Heart left ventricle (tissue), 16 donors: ENCODE data around the gene IRF5. TPM values are rescaled to one million over a fixed set of nuclear protein-coding genes. Genes with fewer than 3 reads are reported as not detected.

Experiments used
- ATAC-seq, 4 donors: fragments of 200-7000 bp; cut with Tn5 transposase; one replicate each; pipeline ENCODE4 v1.9.1; 2020 to 2022; ENCODE audit warnings: moderate library complexity in 4 of 4, mild to moderate bottlenecking in 3 of 4, moderate number of reproducible peaks in 1 of 4
- DNase-seq, 5 donors: peaks; one replicate each; pipeline ENCODE4 v3.0.0-alpha.2; 2020
- H3K27ac ChIP-seq, 12 donors: fragments of 200-600 bp; sonication (generic) in 4 of 12; one replicate each; pipeline versions ENCODE4 v1.5.0 to v1.8.0; 2016 to 2022; ENCODE audit warnings: mild to moderate bottlenecking in 2 of 12
- H3K27me3 ChIP-seq, 9 donors: fragments of 200-600 bp; sonication (generic) in 2 of 9; one replicate each; pipeline versions ENCODE4 v1.5.1 to v1.8.0; 2016 to 2022; ENCODE audit warnings: mild to moderate bottlenecking in 3 of 9
- H3K36me3 ChIP-seq, 9 donors: fragments of 200-600 bp; sonication (generic) in 2 of 9; one replicate each; pipeline versions ENCODE4 v1.5.0 to v1.8.0; 2018 to 2022; ENCODE audit warnings: mild to moderate bottlenecking in 2 of 9
- H3K4me1 ChIP-seq, 12 donors: fragments of 200-600 bp; sonication (generic) in 4 of 12; one replicate each; pipeline versions ENCODE4 v1.5.0 to v1.8.0; 2016 to 2022; ENCODE audit warnings: mild to moderate bottlenecking in 3 of 12
- H3K4me3 ChIP-seq, 12 donors: fragments of 200-600 bp; sonication (generic) in 4 of 12; one replicate each; pipeline versions ENCODE4 v1.5.0 to v1.8.0; 2017 to 2022; ENCODE audit warnings: mild to moderate bottlenecking in 9 of 12, moderate library complexity in 4 of 12
- H3K9me3 ChIP-seq, 12 donors: fragments of 200-600 bp; sonication (generic) in 4 of 12; one replicate each; pipeline versions ENCODE4 v1.5.0 to v1.8.0; 2016 to 2022; ENCODE audit warnings: mild to moderate bottlenecking in 1 of 12
- POLR2A ChIP-seq, 2 donors: fragments of 450-650 bp; IDR thresholded peaks; one replicate each; pipeline ENCODE4 v1.6.1; 2017; ENCODE audit warnings: antibody characterized with exemption in 2 of 2, mild to moderate bottlenecking in 2 of 2, moderate library complexity in 2 of 2
- WGBS, 4 donors: extraction: QIAGEN DNeasy Blood & Tissue Kit in 2 of 4; methylation state at CpG; one replicate each; pipeline versions ENCODE4 v1.1.5 to v1.1.7; 2013 to 2018; 5-methylcytosine and 5-hydroxymethylcytosine counted together
- intact Hi-C, 10 donors: fragments of 100-400 bp; cut with DNase I; formaldehyde crosslinking; loops; one replicate each; pipeline versions ENCODE4 v1.11.1 to v1.14.2; 2022
- polyA plus RNA-seq, 2 donors: library from polyadenylated mRNA; stranded (reverse); fragments of 200-250 nt; gene quantifications; one replicate each; pipeline ENCODE4 v1.2.3, GENCODE V29; 2013
- total RNA-seq, 9 donors: library from RNA; depleted of rRNA in 2 of 9; stranded (reverse); fragments of >200 nt in 2 of 9; fragmentation: NEBNext Ultra II Directional in 3 of 9; extraction: Animal tissue kit (Norgen Biotek cat#: 25700) in 3 of 9; gene quantifications; one replicate each; pipeline versions ENCODE4 v1.1.0 to v1.2.4, GENCODE V29; 2016 to 2023
- TF ChIP-seq, protein P1 (sequence below), 12 donors: fragments of 200-600 bp; sonication (generic) in 4 of 12; IDR thresholded peaks; one replicate each; pipeline versions ENCODE4 v1.5.0 to v1.8.0; 2018 to 2022; ENCODE audit warnings: antibody characterized with exemption in 12 of 12, mild to moderate bottlenecking in 5 of 12
- donor health status: ischemic (EF 13 %, LVEDD 7.1; RV severe dilation, severe dysfunction).
- donor health status: healthy with polysubstance abuse.
- donor health status: DM: no; HTN: yes; CAD: no.
- donor health status: DM: no; HTN: no; CAD: no.
- donor health status: ischemic (EF 25% LVEDD 6.9; RV normal size, moderate dysfunction).
- donor health status: ischemic (EF 25% LVEDD 5.7; RV mildly dilated, moderate dysfunction).
- donor health status: healthy.
- donor health status: DM: yes; HTN: yes; CAD: no.
- donor health status: ischemic (EF 35%, LVEDD 5.7; RV mildly dilated, moderate dysfunction).
- donor health status: nonischemic (EF 11% LVEDD 7.7; RV severe dilation, severe dysfunction).
- donor health status: DM: yes; HTN: yes; CAD: no.
- donor health status: PGD.
- donor health status: ischemic (EF 29% LVEDD 5.4; RV normal size, mild dysfunction).
- donor health status: nonischemic (EF 23%, LVEDD 6.1; RV moderate dilation, normal function).

The IRF5 gene
- total and polyA plus RNA-seq, 11 donors: 1.2 to 15.4 (median 1.8) TPM

DNA sequence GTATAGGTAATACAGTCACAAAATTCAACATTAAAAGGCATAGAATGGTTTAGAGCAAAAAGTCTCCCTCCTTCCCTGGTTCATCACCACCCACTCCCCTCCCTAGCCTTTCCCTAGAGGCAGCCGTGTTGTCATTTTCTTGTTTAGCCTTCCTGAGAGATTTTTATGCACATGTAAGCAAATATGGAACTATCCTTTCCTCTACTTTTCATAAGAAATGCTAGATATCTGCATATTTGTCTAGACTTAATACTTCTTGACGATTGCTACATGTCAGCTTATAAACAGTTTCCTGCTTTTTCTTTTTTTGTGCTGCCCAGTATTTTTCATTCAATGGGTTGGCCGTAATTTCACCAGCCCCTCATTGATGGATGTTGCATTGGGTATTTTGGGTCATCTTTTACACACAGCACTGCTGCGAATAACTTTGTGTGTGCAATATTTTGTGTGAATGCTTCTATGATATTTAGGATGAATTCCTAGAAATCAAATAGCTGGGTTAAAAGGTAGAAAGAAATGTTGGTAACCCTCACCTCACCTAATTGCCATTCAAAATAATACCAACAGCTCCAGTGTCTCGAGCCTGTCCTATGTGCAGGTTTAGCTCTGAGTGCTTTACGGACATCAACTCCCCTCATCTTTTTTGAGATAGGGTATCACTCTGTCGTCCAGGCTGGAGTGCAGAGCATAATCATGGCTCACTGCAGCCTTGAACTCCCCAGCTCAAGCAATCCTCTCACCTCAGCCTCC is 6.9 kb downstream of the IRF5 start:
- no peak overlapping the region for H3K4me3 ChIP-seq
- 66 to 72% (median 69%) methylated on average over 7 of the region's 7 CpGs for WGBS, 4 donors
- ATAC-seq: no peak
- TF ChIP-seq, protein P1, sequence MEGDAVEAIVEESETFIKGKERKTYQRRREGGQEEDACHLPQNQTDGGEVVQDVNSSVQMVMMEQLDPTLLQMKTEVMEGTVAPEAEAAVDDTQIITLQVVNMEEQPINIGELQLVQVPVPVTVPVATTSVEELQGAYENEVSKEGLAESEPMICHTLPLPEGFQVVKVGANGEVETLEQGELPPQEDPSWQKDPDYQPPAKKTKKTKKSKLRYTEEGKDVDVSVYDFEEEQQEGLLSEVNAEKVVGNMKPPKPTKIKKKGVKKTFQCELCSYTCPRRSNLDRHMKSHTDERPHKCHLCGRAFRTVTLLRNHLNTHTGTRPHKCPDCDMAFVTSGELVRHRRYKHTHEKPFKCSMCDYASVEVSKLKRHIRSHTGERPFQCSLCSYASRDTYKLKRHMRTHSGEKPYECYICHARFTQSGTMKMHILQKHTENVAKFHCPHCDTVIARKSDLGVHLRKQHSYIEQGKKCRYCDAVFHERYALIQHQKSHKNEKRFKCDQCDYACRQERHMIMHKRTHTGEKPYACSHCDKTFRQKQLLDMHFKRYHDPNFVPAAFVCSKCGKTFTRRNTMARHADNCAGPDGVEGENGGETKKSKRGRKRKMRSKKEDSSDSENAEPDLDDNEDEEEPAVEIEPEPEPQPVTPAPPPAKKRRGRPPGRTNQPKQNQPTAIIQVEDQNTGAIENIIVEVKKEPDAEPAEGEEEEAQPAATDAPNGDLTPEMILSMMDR (IDR thresholded peaks at IDR 0.05): no peak
- TF ChIP-seq POLR2A (IDR thresholded peaks at IDR 0.05): no peak
- H3K27me3 ChIP-seq: peaks cover 0 to 25% (median 4%) of the 10 kb centered on the region in 9 donors
- DNase-seq: no peak
- H3K36me3 ChIP-seq: peaks cover 0 to 38% (median 0%) of the 10 kb centered on the region in 9 donors
- H3K27ac ChIP-seq: no peak overlapping the region
- H3K9me3 ChIP-seq: no peaks in the 10 kb centered on the region
- H3K4me1 ChIP-seq: peaks cover 0 to 32% (median 0%) of the 10 kb centered on the region in 12 donors
- intact Hi-C loops: no loop called here

GRCh38 chr7:128945668-128946366 is 8.1 kb downstream of the IRF5 start:
- Histone ChIP-seq H3K36me3 (peaks cover 0 to 43% (median 0%) of the 10 kb centered on the region in 9 donors), H3K4me3 (no peak overlapping the region), H3K27ac (no peak overlapping the region), H3K9me3 (no peaks in the 10 kb centered on the region), H3K4me1 (peaks cover 0 to 22% (median 0%) of the 10 kb centered on the region in 12 donors), H3K27me3 (peaks cover 0 to 15% (median 0%) of the 10 kb centered on the region in 9 donors)
- TF ChIP-seq, protein P1 (IDR thresholded peaks at IDR 0.05): no peak
- TF ChIP-seq POLR2A (IDR thresholded peaks at IDR 0.05): no peak
- intact Hi-C loops: no loop called here
- ATAC-seq (no peak), DNase-seq (no peak)
- whole genome bisulfite sequencing, 4 donors: 83 to 93% (median 89%) methylated on average over 16 to 21 of the region's 21 CpGs

DNA sequence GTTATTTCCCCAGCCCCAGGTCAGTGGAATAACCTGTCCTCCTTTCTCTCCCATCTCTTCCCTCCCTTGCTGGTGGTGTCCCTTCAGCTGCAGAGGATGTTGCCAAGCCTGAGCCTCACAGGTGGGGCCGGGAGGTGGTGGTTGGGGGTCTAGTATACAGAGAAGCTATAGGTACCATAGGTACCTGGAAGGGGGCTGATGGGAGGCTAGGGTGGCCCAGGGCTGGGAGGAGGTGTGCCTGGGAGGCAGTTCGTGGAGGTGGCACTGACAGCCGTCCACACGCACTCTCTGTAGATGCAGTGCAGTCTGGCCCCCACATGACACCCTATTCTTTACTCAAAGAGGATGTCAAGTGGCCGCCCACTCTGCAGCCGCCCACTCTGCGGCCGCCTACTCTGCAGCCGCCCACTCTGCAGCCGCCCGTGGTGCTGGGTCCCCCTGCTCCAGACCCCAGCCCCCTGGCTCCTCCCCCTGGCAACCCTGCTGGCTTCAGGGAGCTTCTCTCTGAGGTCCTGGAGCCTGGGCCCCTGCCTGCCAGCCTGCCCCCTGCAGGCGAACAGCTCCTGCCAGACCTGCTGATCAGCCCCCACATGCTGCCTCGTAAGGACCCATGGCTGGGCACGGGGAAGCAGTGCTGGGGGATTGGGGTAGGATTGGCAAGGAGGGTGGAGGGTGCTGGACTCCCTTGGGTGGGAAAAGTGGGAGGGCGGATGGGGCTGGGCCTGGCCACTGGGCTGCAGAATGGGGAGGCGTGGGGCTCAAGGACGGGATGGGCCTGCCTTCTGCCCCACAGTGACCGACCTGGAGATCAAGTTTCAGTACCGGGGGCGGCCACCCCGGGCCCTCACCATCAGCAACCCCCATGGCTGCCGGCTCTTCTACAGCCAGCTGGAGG is 9.5 kb downstream of the IRF5 start:
- TF ChIP-seq, protein P1 (IDR thresholded peaks at IDR 0.05): peak in 1 of 12 donors; percentile 6
- TF ChIP-seq POLR2A (IDR thresholded peaks at IDR 0.05): no peak
- H3K27me3 ChIP-seq: peaks cover 0 to 4% (median 0%) of the 10 kb centered on the region in 9 donors
- no peak for ATAC-seq
- no peak overlapping the region for H3K4me3 ChIP-seq
- peaks cover 0 to 19% (median 0%) of the 10 kb centered on the region in 12 donors for H3K4me1 ChIP-seq
- H3K9me3 ChIP-seq: no peaks in the 10 kb centered on the region
- peaks cover 0 to 51% (median 4%) of the 10 kb centered on the region in 9 donors for H3K36me3 ChIP-seq
- no peak overlapping the region for H3K27ac ChIP-seq
- intact Hi-C loops: no loop called here
- 71 to 82% (median 80%) methylated on average over 12 to 22 of the region's 22 CpGs for WGBS, 4 donors
- DNase-seq: no peak
